PC-3 (cell line): Measurements from ENCODE around the gene ITLN1. TPM values are rescaled to one million over a fixed set of nuclear protein-coding genes. Genes with fewer than 3 reads are reported as not detected.

ENCODE experiments used
- ATAC-seq: fragments of 200-7000 bp; cut with Tn5 transposase; 2 replicates; pipeline ENCODE4 v1.9.1; 2020; ENCODE audit warnings: mild to moderate bottlenecking, moderate library complexity
- BruUV-seq: library from RNA; stranded (reverse); fragments of 400-500 nt; replicated peaks from 2 replicates; lab custom pipeline; 2021; lab: Mats Ljungman, UMichigan
- CTCF ChIA-PET: fragments of 300-600 bp; sonication (Branson Sonifier 250); formaldehyde crosslinking; loops from one replicate; lab custom pipeline; 2022; ENCODE audit warnings: antibody characterized with exemption; lab: Charles Lee
- POLR2A ChIA-PET: fragments of 300-600 bp; sonication (Branson Sonifier 250); formaldehyde crosslinking; loops from one replicate; lab custom pipeline; 2022; ENCODE audit warnings: antibody characterized with exemption; ENCODE audit not compliant: unreplicated experiment; lab: Charles Lee
- DNase-seq: peaks from one replicate; pipeline ENCODE4 v3.0.0-alpha.2; 2015
- H2AFZ ChIP-seq: fragments of 300-600 bp; sonication (generic); 2 replicates; pipeline ENCODE4 v1.6.0; 2016; ENCODE audit warnings: antibody characterized with exemption, low read length
- H3F3A ChIP-seq: fragments of 300-600 bp; sonication (generic); one replicate; pipeline ENCODE4 v1.6.0; 2017; ENCODE audit warnings: antibody characterized with exemption, low read length, control low read depth, mild to moderate bottlenecking; ENCODE audit not compliant: unreplicated experiment
- H3K27ac ChIP-seq: fragments of 300-600 bp; sonication (generic); 2 replicates; pipeline ENCODE4 v1.5.1; 2016; ENCODE audit warnings: mild to moderate bottlenecking, low read length
- H3K27me3 ChIP-seq: fragments of 300-600 bp; sonication (generic); 2 replicates; pipeline ENCODE4 v1.6.1; 2016; ENCODE audit warnings: low read length, mixed read lengths
- H3K36me3 ChIP-seq: fragments of 300-600 bp; sonication (generic); 2 replicates; pipeline ENCODE4 v1.6.1; 2016; ENCODE audit warnings: low read depth, mixed run types, low read length, mixed read lengths
- H3K4me1 ChIP-seq: fragments of 300-600 bp; sonication (generic); 2 replicates; pipeline ENCODE4 v1.5.1; 2016; ENCODE audit warnings: low read length; ENCODE audit not compliant: insufficient read depth
- H3K4me2 ChIP-seq: fragments of 300-600 bp; sonication (generic); 2 replicates; pipeline ENCODE4 v1.6.0; 2016; ENCODE audit warnings: low read length
- H3K4me3 ChIP-seq: fragments of 300-600 bp; sonication (generic); 2 replicates; pipeline ENCODE4 v1.5.1; 2016; ENCODE audit warnings: mild to moderate bottlenecking, low read length, mixed read lengths
- H3K79me2 ChIP-seq: fragments of 300-600 bp; sonication (generic); 2 replicates; pipeline ENCODE4 v1.6.1; 2017; ENCODE audit warnings: low read length, mixed read lengths
- H3K9ac ChIP-seq: fragments of 300-600 bp; sonication (generic); 2 replicates; pipeline ENCODE4 v1.6.0; 2016; ENCODE audit warnings: mild to moderate bottlenecking, low read length
- H3K9me2 ChIP-seq: fragments of 300-600 bp; sonication (generic); replicated peaks from 2 replicates; pipeline ENCODE4 v1.6.1; 2016; ENCODE audit warnings: mixed run types, low read length, mixed read lengths
- H3K9me3 ChIP-seq: fragments of 300-600 bp; sonication (generic); 2 replicates; pipeline ENCODE4 v1.6.1; 2016; ENCODE audit warnings: low read length, mixed read lengths
- H4K20me1 ChIP-seq: fragments of 300-600 bp; sonication (generic); 2 replicates; pipeline ENCODE4 v1.6.1; 2016; ENCODE audit warnings: low read length, mixed read lengths
- EZH2 ChIP-seq: fragments of 300-600 bp; sonication (generic); IDR thresholded peaks from one replicate; pipeline ENCODE4 v1.6.1; 2017; ENCODE audit warnings: antibody characterized with exemption, mild to moderate bottlenecking, low read length; ENCODE audit not compliant: unreplicated experiment
- EZH2phosphoT487 ChIP-seq: fragments of 300-600 bp; sonication (generic); IDR thresholded peaks from 2 replicates; pipeline ENCODE4 v1.6.1; 2018; ENCODE audit warnings: mild to moderate bottlenecking, antibody characterized with exemption, low read length, borderline replicate concordance
- intact Hi-C: fragments of 100-400 bp; cut with micrococcal nuclease; formaldehyde crosslinking; loops from 2 replicates; pipeline ENCODE4 v1.9.0; 2023
- total RNA-seq: library from RNA; depleted of rRNA; stranded (reverse); fragments of >200 nt; gene quantifications from 2 replicates; pipeline ENCODE4 v1.2.3, GENCODE V29; 2014
- TF ChIP-seq, protein P1 (sequence below): fragments of 300-600 bp; sonication (generic); conservative IDR thresholded peaks from 2 replicates; pipeline ENCODE4 v1.5.1; 2017; ENCODE audit warnings: antibody characterized with exemption, low read depth, mild to moderate bottlenecking, low read length

The ITLN1 gene
- total RNA-seq, 1 experiment from 2014 or later = not detected

DNA sequence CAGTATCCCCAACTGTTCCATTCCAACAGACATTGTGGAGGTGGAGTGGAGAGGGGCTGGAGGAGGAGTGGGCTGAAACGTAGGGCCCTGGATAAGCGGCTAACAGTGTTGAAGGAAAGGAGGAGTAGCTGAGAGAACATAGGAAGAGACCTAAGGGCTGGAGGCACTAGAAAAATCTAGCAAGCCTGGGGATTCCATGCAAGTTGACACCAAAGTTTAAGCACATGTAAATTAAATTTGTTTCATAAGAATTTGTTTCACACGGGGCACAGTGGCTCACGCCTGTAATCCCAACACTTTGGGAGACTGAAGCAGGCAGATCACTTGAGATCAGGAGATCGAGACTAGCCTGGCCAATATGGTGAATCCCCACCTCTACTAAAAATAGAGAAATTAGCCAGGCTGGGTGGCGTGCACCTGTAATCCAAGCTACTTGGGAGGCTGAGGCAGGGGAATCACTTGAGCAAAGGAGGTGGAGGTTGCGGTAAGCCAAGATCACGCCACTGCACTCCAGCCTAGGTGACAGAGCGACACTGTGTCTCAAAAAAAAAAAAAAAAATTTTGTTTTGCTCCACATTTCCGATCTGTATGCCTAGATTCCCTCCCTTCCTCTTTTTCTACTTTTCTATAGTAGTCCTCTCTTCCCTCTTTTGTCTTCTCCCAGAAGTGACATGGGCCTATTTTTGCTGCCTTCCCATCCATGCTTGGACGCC, 21.8 kb downstream of the ITLN1 start:
- no TSS peak for BruUV-seq
- H3K9me3 ChIP-seq = no peaks in the 10 kb centered on the region
- no peaks in the 10 kb centered on the region for H3K36me3 ChIP-seq
- H3F3A ChIP-seq = no peaks in the 10 kb centered on the region
- DNase-seq = no peak
- H3K27ac ChIP-seq = no peak overlapping the region
- no peaks in the 10 kb centered on the region for H3K27me3 ChIP-seq
- no peak for ATAC-seq
- no peaks in the 10 kb centered on the region for H3K79me2 ChIP-seq
- ChIA-PET CTCF (interaction anchor here (0.6 kb wide), 1 partner anchor 29 kb away, joined by 3 read pairs; no protein-coding TSS in a partner anchor), POLR2A (no interaction called here)
- H3K4me2 ChIP-seq = 0 out of 2 replicates have a peak overlapping the region, but pooled peaks have one; percentile 3
- H4K20me1 ChIP-seq = no peaks in the 10 kb centered on the region
- no peak for TF ChIP-seq EZH2phosphoT487
- no peak for TF ChIP-seq EZH2
- TF ChIP-seq, protein P1, sequence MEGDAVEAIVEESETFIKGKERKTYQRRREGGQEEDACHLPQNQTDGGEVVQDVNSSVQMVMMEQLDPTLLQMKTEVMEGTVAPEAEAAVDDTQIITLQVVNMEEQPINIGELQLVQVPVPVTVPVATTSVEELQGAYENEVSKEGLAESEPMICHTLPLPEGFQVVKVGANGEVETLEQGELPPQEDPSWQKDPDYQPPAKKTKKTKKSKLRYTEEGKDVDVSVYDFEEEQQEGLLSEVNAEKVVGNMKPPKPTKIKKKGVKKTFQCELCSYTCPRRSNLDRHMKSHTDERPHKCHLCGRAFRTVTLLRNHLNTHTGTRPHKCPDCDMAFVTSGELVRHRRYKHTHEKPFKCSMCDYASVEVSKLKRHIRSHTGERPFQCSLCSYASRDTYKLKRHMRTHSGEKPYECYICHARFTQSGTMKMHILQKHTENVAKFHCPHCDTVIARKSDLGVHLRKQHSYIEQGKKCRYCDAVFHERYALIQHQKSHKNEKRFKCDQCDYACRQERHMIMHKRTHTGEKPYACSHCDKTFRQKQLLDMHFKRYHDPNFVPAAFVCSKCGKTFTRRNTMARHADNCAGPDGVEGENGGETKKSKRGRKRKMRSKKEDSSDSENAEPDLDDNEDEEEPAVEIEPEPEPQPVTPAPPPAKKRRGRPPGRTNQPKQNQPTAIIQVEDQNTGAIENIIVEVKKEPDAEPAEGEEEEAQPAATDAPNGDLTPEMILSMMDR = no peak
- intact Hi-C loops = no loop called here
- no peak overlapping the region for H3K9ac ChIP-seq
- H3K9me2 ChIP-seq = no peaks in the 10 kb centered on the region
- no peak overlapping the region for H3K4me3 ChIP-seq
- peaks cover 8% of the 10 kb centered on the region for H3K4me1 ChIP-seq
- H2AFZ ChIP-seq = peak overlapping the region; percentile 19; the same call in 1 of the 2 replicates

DNA sequence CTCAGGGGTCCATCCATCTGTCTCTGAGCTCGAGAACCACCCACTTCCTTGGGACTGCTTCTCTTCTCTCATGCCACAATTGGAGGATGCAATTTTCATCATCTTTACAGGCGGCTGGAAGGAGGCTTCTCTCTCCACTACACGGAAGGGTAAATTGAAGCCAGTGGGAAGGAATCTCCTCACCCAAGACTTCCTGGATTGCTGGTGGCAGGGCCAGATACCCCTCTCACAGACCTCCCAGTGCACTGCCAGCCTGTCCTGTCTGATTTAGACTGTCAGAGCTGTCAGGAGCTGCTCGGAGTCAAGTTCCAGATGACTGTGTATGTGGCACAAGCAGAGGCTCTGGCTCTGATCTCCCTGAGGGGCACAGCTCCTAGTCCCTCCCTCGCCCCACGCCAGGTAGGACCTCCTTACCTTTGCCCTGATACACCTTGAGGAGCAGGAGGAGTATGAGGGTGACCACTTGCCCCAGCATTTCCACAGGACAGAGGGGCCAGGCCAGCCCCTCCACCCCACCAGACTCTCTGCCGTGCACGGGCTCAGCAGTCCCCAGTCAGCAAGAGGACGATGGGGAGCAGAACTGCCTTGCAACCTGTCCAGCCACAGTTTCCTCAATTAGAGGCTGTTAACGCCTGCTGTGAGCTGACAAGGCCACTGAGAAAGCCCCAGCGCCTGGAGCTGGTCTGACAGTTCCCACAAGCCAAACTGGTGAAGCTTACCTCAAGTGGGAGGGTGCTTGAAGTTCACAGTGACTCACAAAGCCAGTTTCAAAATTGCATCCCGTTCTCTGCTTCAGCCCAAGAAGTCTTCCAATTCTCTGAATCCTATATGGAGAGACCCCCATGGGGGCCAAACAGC, 22.5 kb downstream of the ITLN1 start, which contains the start of gene CD244:
Gene CD244, minus strand, starts transcription at position 685 of the 858 bp plus-strand sequence. Its CDS starts 210 bp downstream, at position 475.
- peak within 1 kb of the TSS; percentile 19; the same call in 1 of the 2 replicates for H2AFZ ChIP-seq
- no peaks in the 10 kb centered on the region for H3K79me2 ChIP-seq
- no peaks in the 10 kb centered on the region for H3F3A ChIP-seq
- H3K36me3 ChIP-seq = no peaks in the 10 kb centered on the region
- H3K4me2 ChIP-seq = 0 out of 2 replicates have a peak within 1 kb of the TSS, but pooled peaks have one; percentile 3
- intact Hi-C loops = no loop called here
- no peak within 1 kb of the TSS for H3K27ac ChIP-seq
- no peaks in the 10 kb centered on the region for H3K27me3 ChIP-seq
- DNase-seq (peak; percentile 64), ATAC-seq (peak; percentile 59)
- H3K9me3 ChIP-seq = no peaks in the 10 kb centered on the region
- H3K9me2 ChIP-seq = no peaks in the 10 kb centered on the region
- H3K4me1 ChIP-seq = peaks cover 8% of the 10 kb centered on the region
- no peak for TF ChIP-seq EZH2phosphoT487
- no peak for TF ChIP-seq EZH2
- TF ChIP-seq, protein P1 = no peak
- no peak within 1 kb of the TSS for H3K4me3 ChIP-seq
- H3K9ac ChIP-seq = no peak within 1 kb of the TSS
- no TSS peak for BruUV-seq
- no peaks in the 10 kb centered on the region for H4K20me1 ChIP-seq
- CTCF ChIA-PET = interaction anchor here (0.6 kb wide), 1 partner anchor 28 kb away, joined by 3 read pairs; no protein-coding TSS in a partner anchor
- POLR2A ChIA-PET = no interaction called here
